HG03196 (cell line): ENCODE results near the gene PRKAR1B.
"Not testable (repeated sequence)": the region's sequence is repeated elsewhere in the genome, so short reads cannot be mapped to it uniquely, and the experiment has no call there.

Source experiments
- ATAC-seq: cut with Tn5 transposase; IDR thresholded peaks from one replicate; pipeline ENCODE4 v1.9.1; 2021; ENCODE audit not compliant: unreplicated experiment

The PRKAR1B gene

GRCh38 chr7:672891-673290, 54.2 kb downstream of the PRKAR1B start:
- no peak for ATAC-seq

- ATAC-seq, result no peak
Measured at GRCh38 chr7:671415-672042, 55.6 kb downstream of the PRKAR1B start.

DNA sequence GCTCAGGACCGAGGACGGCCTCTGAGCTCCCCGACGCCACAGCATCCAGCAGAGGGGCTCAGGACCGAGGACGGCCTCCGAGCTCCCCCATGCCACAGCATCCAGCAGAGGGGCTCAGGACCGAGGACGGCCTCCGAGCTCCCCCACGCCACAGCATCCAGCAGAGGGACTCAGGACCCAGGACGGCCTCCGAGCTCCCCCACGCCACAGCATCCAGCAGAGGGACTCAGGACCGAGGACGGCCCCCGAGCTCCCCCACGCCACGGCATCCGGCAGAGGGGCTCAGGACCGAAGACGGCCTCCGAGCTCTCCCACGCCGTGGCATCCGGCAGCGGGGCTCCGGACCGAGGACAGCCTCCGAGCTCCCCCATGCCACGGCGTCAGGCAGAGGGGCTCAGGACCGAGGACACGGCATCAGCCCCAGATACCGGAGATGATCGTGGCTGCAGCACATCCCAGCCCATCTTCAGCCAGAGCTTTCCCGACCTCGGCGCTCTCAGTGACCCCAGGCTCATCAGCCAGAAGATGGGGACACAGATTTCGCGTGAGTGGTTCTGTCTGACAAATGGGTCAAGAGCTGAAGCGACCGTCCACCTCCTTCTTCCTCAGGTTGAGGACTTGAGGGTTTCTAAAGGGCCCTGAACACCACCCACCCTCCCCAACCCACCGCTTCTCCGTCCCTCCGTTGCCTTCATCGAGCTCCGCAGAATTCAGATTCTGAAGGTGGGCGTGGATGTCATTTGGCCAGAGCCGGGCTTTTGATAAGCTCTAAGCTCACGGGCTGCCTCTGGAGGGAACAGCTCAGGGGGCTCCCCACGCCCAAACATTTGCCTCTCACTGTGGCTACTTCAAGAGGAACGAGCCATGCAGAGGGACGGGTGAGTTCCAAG, 56.3 kb downstream of the PRKAR1B start:
- no peak for ATAC-seq

DNA sequence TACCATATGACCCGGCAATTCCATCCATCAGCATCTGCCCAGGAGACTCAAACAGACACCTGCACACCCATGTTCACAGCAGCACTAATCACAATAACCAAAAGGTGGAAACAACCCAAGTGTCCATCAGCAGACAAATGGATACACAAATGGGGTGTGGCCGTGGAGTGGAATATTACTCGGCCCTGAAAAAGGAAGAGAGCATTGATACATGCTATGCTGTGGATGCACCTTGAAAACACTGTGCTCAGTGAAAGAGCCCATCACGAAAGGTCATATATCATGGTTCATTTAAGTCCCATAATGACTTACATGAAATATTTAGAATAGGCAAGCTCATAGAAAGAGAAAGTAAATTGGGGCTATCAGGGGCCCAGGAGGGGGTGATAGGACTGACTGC, 58.1 kb downstream of the PRKAR1B start:
- ATAC-seq, result no peak

- ATAC-seq, result no peak
Measured at GRCh38 chr7:668139-668931, 58.7 kb downstream of the PRKAR1B start.

DNA sequence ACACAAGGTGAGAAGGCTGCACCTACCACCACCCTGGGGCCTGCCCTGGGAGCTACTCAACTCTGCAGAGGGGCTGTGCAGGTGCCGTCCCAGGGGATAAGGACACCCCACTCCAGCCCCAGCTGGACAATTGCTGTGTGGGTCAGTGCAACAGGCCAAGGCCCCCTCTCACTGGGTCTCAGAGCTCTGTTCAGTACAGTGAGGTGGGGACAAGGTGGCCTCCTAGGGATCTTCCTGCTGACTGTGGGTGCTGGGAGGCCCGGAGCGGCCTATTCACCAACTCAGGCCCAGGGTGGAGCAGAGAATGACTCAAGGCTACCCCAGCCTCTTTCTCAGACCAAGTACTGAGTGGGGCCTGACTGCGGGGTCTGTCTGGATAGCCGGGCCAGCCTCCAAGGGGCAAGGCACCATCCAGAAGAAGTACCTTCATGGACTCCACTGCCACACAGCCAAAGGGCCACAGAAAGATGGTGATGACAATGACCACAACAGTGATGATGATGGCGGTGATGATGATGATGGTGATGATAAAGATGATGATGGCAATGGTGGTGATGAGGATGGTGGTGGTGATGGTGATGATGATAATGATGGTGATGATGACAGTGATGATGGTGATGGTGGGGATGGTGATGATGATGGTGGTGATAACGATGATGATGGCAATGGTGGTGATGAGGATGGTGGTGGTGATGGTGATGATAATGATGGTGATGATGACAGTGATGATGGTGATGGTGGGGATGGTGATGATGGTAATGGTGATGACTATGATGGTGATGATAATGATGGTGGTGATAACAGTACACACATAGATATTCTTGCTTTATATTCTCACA, 60.4 kb downstream of the PRKAR1B start:
- no peak for ATAC-seq

DNA sequence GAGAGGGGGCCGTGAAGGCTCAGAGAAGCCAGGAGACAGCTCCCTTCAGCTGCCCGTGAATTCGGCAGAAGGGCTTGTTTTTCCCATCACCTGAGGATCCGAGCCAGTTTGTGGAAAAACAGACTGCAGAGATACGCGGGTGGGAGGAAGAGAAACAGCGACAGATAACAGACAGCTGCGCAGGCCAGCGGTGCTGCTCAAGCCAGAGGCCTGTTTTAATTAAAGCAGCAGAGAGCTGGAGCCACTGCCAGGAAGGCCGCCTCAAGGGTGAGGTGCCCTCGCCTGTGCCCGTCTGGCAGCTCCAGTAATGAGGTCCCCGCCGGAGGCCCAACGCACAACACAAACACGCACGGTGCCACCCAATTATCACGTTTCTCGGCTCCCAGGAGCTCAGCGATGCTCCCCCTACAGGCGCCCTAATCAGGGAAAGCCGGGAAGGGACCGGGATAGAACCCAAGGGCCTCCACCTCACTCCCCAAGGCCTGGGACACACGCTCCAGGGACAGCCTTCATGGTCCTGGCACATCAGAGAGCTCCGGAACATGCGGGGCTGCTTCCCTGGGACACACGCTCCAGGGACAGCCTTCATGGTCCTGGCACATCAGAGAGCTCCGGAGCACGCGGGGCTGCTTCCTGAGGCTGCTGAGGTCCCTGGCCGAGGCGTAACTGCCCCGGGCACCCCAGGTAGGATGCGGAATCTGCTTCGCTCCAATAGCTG, 61.2 kb downstream of the PRKAR1B start:
- no peak for ATAC-seq

DNA sequence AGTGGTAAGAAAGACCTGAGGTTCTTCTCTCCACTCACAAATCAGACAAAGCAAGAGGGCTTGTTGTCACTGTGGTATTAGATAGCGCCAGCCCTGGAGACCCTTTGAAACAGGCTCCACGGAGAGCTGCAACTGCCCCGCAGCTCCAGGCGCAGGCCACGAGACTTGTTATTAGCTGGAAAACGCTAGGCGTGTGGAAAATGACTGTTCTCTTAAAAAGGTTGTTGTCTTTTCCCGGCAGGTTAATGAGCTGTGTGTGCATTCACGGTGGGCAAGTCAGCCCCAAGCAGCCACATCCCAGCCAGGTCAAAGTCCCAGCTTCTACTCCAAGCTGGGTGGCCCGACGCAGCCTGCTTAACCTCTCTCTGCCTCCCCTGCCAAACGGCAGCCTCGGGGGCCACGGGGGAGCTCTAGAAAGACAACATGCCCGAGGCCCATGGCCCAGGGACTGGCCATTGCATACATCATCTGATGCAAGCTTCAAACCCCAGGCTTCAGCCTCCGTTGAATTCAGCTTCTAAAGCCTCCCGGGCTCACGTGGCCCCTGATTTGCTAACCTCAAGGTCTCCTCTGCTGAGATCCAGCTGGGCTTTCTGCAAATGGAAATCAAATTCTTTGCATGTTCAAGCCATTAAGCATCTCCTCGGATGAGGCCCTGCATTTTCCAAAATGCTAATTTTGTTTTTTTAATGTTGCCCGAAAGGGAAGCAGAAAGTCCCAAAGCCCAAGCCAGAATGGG, 61.9 kb downstream of the PRKAR1B start:
- ATAC-seq, result no peak

- no peak for ATAC-seq
Measured at GRCh38 chr7:664402-664775, 62.7 kb downstream of the PRKAR1B start.

- ATAC-seq, result no peak
Measured at GRCh38 chr7:662576-662975, 64.5 kb downstream of the PRKAR1B start.

DNA sequence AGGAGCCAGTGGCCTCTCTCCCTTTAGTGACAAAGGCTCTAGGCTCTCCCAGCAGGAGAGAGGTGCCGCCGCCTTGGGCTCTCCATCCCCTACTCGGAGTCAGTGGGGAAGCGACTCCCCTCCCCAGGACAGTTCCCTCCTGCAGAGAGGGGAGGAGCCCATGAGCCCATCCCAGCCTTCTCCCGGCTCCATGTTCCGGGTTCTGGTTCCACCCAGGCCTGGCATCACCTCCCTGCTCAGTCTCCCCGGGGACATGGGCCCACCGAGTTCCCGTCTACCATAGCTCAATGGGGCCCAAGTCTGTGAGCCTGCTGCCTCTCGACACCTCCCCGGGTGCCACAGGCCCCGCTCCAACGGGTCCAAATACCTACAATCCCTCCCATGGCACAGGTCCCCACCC, 67.1 kb downstream of the PRKAR1B start:
- no peak for ATAC-seq

GRCh38 chr7:659306-659847, 67.7 kb downstream of the PRKAR1B start:
- no peak for ATAC-seq

DNA sequence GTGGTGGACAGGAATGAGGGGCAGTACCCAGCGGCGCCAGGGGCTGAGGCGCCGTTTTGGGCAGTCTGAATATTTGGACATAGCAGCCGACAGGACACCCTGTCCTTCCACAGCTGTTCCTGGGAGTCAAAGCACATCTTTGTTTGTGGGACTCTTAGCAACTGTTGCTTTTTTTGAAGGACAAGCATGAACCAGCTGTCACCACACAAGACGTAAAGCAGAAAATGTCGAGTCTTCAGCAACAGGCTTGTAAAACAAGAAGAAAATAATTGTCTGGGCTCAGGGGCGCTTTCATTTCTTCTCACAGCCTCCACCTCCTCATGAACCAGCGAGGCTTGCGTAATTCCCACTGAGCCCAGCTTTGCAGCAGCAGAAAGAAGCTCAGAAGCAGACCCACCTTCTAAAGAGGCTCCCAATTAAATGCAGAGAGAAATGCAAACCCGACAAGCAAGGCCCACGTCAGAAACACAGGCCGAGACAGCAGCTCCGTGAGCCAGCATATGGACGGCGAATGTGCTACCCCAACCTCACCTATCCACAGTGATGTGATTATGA, 69.4 kb downstream of the PRKAR1B start:
- no peak for ATAC-seq

- ATAC-seq, result not testable (repeated sequence)
Measured at GRCh38 chr7:657010-657409, 70.1 kb downstream of the PRKAR1B start.

- ATAC-seq, result no peak
Measured at GRCh38 chr7:655758-656157, 71.3 kb downstream of the PRKAR1B start.

DNA sequence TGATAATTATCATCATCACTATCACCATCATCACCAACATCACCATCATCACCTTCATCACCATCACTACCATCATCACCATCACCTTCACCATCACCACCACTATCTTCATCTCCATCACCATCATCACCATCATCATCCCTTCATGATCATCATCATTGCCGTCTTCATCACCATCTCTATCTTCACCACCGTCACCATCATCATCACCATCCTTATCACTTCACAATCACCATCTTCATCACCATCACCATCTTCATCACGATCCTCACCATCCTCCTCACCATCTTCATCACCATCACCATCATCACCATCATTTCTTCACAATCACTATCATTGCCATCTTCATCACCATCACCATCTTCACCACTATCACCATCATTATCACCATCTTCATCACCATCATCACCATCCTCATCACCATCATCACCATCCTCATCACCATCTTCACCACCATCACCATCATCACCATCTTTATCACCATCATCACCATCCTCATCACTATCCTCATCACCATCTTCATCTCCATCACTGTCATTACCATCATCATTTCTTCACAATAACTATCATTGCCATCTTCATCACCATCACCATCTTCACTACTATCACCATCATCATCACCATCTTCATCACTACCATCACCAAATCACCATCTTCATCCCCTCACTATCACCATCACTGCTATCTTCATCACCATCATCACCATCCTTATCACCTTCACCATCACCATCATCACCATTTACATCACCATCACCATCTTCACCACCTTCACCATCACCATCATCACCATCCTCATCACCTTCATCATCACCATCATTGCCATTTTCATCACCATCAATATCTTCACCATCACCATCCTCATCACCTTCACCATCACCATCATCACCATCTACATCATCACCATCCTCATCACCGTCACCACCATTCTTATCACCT, 73.0 kb downstream of the PRKAR1B start:
- no peak for ATAC-seq

DNA sequence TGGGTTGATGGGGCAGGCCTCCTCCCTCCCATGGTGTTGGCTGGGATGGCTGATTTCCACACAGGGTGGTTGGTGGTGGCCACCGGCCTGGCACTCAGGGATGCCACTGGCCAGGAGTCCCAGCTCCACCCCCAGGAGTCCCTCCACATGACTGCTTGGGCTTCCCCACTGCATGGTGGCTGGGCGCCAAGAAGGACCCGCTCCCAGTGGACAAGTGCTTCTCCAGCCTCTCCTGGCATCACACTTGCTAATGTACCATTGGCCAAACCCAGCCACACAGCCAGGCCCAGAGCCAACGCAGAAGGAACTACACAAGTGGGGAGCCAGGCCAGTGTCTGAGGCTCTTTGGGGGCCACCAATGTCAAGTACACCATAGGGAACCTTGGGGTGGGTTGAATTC, 74.2 kb downstream of the PRKAR1B start:
- no peak for ATAC-seq

DNA sequence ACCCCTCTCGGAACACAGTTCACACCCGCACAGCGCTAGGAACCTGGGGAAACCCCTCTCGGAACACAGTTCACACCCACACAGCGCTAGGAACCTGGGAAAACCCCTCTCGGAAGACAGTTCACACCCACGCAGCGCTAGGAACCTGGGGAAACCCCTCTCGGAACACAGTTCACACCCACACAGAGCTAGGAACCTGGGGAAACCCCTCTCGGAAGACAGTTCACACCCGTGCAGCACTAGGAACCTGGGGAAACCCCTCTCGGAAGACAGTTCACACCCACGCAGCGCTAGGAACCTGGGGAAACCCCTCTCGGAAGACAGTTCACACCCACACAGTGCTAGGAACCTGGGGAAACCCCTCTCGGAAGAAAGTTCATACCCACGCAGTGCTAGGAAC, 74.9 kb downstream of the PRKAR1B start:
- ATAC-seq, result not testable (repeated sequence)
